Fibroblast of skin of left quadriceps (primary cell): Measurements from ENCODE around the gene ZNF436.
"Not testable (repeated sequence)": the region's sequence is repeated elsewhere in the genome, so short reads cannot be mapped to it uniquely, and the experiment has no call there.

Source experiments
- DNase-seq, 2 experiments: peaks; one replicate each; pipeline ENCODE4 v3.0.0-alpha.2; 2013; ENCODE audit warnings: low read depth in 2 of 2

The ZNF436 gene

DNA sequence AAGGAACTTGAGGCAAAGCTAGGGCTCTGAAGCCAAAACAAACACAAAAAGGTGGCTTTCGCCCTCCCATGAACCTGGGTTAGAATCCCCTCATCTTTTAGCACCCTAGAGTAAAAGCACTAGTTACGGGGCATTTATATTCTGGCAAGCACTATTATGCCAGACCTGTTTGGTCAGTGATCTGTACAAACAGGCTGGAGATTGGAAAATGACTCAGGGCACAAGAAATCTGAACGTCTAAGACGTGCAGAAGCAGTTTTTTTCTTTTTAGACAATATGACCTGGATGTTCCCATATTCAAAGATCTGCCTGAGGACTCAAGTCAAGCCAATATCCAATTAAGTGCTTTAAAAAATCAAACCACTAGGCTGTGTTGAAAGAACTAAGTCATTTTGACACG is 3.0 kb downstream of the ZNF436 start:
- no peak for DNase-seq

DNA sequence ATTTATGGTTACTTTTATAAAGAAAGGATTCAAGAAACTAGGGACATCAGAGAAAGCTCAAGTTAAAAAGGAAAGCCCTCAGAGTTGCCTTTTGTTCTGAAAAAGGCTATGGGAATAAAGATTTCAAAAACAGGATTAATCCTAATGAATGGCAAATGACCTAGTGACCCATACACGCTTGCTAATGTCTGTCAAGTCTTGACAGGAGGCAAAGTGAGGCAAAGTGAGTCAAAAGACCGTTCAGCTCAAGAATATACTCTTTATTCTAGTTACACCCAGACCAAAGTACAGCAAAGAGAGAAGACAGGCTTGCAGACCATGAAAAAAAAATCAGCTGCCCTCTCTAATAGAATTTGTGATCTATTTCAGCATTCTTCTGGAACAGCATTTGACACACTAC is 3.5 kb downstream of the ZNF436 start:
- DNase-seq, result no peak

DNA sequence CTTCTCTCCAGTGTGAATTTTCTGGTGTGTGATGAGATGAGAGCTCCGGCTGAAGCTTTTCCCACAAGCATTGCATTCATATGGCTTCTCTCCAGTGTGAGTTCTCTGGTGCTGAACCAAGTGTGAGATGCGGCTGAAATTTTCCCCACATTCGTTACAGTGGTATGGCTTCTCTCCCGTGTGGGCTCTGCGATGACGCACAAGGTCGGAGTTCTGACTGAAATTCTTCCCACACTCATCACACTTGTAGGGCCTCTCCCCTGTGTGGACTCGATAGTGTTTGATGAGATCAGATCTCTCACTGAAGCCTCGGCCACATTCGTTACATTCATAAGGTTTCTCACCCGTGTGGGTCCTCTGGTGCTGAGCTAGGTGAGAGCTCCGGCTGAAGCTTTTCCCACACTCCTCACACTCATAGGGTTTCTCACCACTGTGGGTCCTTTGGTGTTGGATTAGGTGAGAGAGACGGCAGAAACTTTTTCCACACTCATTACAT is 7.4 kb downstream of the ZNF436 start:
- DNase-seq, result no peak

DNA sequence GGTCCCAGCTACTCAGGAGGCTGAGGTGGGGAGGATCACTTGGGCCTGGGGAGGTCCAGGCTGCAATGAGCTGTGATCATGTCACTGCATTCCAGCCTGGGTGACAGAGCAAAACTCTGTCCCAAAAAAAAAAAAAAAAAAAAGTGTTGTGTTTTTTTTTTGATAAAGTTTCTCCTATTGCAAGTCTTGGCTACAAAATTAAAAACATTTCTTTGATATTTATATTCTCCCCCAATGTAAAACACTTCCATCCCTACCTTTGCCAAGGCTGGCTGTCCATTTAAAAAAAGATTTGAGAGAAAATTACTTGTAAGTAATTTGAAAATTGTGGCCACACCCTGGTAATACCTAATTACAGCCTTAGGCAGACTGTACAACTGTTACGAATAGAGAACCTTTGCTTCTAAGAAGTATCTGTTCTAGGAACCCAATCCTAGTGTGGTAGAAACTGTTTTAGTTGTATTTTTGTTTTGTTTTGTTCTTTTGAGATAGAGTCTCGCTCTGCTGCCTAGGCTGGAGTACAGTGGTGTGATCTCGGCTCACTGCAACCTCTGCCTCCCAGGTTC is 11.2 kb downstream of the ZNF436 start:
- DNase-seq, result no peak

DNA sequence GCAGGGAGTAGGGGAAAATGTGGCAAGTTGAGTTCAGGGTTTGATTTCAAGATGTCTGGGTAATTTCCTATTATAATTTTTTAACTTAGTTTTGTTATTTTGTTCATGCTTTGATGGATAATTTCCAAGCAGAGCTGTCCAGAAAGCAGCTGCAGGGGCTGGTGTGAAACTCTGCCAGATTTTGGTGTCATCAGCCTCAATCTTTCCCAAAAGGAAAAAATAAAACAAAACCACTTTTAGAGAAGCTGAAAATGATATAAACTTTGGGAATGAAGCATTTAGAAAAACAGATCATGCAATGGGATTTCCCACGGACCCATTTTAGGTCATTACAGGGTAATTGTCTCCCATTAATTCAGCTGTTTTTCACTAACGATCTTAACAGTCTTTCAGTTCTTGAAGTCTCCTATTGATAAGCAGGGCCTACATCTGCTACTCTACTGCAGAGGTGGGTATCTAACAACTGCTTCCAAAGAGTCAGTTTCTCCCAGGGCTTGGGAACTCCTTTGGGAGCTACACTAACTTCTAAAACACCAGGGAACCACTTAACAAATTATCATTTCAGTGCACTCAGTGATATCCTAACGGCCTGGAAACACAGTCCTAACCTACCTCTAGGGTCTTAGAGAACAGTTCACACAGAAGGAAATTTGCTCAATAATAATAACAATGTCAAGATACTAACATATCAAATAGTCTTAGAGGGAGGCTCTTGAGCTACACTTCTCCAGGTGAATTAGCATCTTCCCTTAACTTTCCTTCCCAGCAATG is 12.3 kb downstream of the ZNF436 start:
- DNase-seq, result no peak

DNA sequence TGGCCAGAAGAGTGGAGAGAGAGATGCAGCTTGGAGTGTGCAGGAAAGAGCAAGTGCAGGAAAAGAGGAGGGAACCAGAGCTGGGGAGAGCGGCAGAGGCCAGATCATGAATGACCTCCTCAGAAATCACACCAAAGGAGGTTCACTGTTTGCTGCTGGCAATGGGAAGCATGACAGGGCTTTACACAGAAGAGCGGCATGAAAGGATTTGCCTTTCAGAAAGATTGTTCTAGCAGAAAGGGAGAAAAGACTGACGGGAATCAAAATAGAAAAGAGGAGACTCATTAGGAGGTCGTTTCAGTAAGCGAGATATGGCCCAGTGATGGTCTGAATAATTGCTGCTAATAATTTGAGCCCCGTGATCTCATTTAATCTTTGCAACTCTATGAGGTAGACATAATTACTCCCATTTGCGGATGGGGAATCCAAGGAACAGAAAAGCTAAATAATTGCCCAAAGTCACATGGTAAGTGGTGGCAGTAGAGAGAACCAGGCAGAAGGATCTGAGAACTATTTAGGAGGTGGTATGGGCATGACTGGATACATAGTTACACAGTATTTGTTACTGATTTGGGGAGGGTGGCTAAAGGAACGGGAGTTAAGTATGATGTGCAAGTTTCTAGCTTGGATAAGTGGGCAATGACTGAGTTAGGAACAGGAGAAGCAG is 13.0 kb downstream of the ZNF436 start:
- DNase-seq, result no peak

DNA sequence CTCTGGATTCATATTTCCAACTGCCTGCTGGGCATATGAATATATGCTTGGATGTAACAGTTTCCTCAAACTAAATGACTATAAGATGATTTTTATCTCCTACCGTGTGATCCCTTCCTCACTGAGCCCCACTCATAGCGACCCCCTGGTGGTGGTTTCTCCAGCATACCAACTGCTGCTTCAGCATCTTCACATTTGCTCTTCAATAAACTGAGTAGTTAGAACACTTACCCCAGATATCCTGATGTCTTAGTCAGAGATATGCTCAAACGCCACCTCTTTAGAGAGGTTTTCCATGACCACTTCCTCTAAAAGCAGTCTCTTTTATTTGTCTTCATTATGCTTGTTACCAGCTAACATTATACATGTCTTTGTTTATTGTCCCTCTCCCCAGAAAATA is 15.4 kb downstream of the ZNF436 start:
- DNase-seq, result no peak

DNA sequence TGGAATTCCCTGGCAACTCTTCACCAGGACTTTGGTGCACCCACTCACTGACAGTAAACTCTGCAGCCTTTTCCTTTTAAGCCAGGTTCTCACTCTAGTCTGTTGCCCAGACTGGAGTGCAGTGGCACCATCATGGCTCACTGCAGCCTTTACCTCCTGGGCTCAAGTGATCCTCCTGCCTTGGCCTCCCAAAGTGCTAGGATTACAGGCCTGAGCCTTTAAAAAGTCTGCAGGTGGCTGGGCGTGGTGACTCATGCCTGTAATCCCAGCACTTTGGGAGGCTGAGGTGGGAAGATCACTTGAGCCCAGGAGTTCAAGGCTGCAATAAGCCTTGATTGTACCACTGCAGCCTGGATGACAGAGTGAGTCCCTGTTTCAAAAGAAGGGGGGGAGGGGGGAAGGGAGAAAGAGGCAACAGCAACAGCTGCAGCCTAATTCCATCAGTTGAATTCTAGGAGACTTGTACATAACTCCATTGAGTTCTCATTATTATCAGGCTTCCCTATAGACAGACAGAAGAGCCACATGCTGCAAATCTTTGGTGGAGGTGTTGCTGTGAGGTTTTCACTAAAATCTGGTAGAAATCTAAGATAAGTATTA is 17.4 kb downstream of the ZNF436 start:
- no peak for DNase-seq

DNA sequence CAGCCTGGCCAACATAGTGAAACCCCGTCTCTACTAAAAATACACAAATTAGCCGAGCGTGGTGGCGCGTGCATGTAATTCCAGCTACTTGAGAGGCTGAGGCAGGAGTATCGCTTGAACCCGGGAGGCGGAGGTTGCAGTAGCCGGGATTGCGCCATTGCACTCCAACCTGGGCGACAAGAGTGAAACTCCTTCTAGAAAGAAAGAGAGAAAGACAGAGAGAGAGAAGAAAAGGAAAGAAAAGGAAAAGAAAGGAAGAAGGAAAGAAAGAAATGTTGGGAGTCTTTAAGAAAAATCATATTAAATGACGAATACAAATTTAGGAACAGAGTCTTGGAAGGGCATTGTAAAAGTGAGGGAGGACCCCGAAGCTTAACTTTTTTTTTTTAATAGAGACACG is 23.7 kb downstream of the ZNF436 start:
- no peak for DNase-seq

DNA sequence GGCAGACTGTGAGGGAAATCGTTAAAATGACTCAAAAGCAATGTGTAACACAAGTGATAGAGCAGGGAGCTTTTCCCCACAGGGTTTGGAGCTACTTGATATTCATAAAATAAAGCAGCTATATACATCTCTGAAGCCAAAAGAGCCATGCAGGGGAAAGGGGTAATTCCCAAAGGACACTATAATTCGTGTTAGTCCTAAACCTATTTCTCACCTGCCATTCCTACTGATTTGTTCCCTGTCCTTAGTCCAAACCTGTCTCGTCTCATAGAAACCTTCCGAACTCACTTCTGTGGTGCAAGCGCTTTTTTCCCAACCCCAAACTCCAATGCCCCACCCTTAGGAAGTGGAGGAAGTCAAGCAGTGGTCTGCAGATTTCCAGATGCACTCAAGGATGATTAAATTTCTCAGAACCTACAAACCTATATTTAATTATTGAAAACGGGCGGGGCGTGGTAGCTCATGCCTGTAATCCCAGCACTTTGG is 24.6 kb downstream of the ZNF436 start:
- DNase-seq, result no peak

DNA sequence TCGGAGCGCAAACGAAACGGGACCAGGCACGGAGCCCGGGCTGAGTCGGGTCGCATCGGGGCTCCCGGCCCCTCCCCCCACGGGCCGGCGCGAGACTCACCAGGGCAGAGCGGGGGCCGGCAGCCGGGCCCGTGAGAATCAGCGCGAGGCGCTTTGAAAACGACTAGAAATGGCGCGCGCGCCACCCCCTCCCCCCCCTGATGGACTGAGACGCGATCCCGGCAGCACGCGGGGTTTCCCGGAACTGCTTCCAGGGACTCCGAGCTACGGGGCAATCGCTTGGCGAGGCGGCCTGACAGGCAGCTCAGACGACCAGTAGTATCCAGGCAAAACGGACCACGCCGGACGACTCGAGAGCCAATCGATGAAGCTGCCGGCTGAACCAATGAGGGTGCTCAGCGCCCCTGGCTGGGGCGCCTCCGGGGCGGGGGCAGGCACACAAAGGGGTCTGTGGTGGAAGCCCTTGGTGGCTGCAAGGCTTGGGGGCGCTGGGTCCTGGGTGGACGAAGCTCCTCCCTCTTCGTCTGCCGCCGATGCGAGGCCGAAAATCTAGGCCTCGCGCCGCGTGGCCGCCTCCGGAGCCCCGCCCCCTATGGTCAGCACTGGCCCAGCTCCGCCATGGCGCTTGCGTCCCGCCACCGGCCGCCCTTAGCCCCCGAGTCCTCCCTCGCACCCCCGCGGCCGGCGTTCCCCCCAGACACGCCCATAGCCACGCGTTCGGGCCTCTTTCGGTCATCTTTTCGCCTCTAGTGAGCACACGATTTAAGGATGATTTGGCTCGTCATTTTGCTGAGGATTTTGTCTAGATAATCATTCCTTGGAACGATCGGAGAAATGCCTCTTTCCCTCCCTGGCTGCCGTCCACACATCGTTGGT is 25.3 kb downstream of the ZNF436 start, which contains the start of gene HNRNPR:
Gene HNRNPR (minus strand): TSS at position 174 of the 876 bp plus-strand sequence. CDS start 3,276 bp downstream, outside the sequence.
- peak; percentile 100 for DNase-seq

DNA sequence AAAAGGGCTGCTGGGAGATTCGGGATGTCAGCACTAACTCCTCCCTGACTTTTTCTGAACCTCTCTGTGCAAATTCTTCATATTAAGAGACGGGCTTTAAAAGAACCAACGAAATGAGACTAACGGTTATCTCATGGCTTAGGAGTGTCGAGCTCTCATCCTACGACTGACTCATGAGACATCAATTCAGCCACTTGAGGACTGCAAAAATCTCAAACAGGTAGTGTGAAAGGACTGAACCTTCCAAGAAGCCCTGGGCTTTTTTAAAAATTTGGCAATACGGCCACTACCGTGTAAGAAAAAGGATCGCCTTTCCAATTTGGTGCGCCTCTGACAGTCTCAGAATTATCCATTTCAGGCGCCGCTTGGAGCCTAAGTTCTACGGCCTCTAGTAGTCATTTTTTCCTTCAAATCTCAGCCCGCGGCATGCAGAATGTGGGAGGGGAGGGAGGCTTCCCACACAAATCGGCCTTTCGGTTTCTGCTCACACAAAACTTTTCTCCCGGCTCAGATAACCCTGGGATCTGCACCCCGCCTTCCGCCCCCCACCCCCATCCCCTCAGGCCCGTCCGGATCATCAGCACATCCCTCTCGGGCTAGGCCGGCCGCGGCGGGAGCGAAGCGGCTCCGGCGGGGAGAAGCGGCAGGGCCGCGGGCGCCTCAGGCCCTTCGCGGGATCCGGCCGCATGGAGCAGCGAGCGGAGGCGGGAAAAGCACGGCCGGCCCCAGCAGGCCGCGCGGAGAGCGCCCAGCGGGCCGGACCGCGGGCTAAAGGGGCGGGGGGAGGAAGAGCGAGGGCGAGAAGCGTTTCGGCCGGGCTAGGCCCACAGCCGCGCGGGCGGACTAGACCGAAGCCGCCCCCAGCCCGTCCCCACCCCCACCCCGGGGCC is 26.2 kb downstream of the ZNF436 start:
- DNase-seq, result peak; percentile 31 to 50

DNA sequence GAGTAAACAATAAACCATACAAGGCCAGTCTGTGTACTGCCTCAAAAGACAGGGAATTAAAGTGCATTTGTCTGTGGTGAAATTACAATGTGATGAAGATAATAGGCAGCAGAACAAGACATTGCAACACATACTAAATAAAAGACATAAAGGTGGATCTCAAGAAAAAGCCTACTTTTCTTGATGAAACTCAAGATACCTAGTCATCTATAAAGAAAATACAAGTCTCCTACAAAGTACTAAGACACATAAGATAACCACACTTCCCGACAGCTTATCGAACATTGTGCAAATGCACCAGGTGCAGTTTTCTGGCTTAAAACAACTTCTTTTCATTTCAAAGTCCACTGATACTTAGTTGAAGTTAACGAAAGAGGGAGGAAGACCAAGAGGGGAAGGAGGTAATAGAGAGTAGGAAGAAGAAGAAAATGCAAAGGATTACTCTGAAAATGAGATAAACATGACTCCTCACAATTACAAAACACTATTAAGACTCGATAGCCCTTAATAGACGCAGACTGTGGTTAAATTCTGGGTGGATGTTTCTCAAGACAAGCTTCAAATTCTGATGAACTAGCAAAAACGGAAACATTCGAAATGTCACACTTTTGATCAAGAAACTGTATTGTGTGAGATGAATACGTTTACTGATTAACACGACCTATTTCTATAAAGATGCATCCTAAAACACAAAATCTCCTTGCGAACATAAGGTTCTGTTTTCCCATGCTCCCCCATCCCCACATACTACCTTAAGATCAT is 27.5 kb downstream of the ZNF436 start:
- no peak for DNase-seq

DNA sequence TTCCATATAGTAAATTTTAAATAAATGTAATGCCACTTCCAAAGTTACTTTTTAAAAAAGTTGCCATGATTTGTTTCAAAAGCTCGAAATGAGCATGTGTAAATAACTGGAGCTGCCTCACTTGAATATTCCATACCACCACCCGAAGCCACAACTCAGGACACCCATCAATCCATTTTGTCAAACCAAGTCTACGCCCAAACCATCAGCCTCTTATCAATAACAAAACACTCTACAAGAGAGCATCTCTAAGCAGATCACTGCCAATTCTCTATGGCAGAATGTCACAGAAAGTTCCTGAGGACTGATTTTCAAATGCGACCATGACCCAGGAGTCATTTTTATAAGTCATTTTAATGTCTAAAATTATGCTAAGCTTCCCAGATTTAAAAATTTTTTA is 30.0 kb downstream of the ZNF436 start:
- DNase-seq, result no peak

DNA sequence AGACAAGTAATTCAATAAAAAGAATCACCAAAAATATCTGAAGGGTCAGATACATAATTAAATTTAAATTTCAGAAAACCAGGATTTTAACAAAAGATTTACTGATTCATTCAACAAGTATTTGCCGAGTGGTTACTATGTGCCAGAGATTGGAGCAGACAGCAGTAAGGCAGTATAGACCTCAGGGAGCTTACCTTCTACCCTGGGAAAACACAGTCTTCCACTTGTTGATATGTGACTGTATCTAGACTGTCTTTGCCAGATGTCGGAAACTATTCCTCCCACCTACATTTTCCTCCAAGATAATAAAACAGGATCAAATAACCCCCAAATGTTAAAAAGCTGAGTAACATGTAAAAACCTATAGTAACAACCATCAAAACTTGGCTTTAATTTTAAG is 31.8 kb downstream of the ZNF436 start:
- DNase-seq, result no peak

DNA sequence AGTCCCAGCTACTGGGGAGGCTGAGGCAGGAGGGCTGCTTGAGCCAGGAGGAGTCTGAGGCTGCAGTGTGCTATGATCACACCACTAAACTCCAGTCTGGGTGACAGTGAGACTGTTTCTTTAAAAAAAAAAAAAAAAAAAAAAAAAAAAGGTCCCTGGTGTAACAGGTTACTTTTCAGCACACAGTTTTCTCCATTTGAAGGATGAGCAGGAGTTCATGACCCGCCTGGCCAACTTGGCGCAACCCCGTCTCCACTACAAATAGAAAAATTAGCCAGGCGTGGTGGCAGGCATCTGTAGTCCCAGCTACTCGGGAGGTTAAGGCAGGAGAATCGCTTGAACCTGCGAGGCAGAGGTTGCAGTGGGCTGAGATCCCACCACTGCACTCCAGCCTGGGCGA is 37.9 kb downstream of the ZNF436 start:
- no peak for DNase-seq

DNA sequence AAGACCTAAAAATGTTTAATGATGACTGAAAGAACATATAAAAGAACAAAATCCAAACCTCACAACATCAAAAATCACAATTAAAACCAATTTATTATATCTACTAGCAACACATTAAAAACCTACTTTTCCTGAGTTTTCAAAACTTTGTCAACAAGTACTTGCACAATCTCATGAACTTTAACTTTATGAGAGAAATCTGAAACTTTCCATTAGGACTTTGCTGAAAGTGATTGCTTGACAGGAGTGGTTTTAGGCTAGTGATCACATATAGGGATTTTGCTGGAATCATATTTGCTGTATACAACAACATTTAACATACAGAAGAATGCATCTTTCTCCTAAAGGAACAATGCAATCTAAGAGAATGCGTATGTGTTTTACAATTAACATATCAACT is 38.8 kb downstream of the ZNF436 start:
- DNase-seq, result no peak

DNA sequence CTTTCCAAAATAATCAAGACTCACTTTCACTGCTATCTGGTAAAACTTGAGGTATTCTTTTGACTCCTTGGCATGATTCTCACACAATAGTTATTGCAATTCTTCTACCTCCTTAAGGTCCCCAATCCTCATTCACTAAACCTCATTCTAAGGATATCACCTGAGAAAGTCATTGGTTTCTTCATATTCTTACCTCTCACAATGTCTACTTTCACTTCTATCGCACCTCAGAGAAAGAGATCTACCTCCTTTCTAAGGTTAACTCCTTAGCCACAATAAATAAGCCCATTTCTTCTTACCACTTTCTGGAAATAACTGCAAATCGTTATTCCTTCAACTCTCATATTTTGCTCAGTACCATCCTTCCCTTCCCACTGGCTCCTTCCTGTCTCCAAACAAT is 44.2 kb downstream of the ZNF436 start:
- DNase-seq, result no peak

DNA sequence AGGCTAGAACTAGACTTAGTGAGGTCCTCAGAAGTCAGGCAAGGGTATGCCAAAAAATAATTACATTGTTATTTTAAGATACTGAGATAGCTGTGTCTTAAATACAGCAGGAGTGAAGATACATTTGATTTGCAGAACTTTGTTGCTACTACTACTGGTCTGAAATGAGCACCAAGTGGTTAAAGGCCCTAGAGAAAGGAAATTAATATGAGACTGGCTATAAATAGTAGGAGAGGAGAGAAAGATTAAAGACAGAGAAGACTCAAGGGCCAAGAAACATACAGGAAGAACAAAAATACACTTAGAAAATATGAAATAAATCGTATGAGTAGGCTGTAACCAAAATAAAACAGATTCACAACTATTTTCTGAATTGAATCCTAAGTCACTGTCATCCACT is 46.9 kb downstream of the ZNF436 start:
- DNase-seq, result no peak

DNA sequence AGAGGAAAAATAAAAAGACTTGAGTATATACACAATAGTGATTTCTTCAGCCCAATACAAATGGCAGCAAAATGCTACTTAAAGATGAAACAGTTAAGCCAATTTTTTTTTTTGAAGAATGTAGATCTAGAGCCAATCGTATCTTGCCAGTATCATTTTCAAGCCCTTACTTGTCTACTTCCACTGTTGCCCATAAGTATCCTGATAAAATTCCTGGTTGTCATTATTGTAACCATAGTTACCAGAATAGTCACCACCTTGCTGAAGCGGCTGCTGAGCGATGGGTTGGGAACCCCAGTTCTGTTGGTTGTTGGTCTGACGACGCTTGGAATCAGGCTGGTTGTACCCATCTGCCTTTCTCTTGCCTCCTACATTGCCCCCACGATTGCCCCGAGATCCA is 59.4 kb downstream of the ZNF436 start:
- not testable (repeated sequence) for DNase-seq
